ENCODE data around the gene TRIM5. TPM values are rescaled to one million over a fixed set of nuclear protein-coding genes. Genes with fewer than 3 reads are reported as not detected.

Gene TRIM5, protein sequence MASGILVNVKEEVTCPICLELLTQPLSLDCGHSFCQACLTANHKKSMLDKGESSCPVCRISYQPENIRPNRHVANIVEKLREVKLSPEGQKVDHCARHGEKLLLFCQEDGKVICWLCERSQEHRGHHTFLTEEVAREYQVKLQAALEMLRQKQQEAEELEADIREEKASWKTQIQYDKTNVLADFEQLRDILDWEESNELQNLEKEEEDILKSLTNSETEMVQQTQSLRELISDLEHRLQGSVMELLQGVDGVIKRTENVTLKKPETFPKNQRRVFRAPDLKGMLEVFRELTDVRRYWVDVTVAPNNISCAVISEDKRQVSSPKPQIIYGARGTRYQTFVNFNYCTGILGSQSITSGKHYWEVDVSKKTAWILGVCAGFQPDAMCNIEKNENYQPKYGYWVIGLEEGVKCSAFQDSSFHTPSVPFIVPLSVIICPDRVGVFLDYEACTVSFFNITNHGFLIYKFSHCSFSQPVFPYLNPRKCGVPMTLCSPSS
- total RNA-seq (2022; extraction: Qiagen RNA extraction): 8.6 to 11.8 TPM (median 9.6 TPM) in 5 replicates

DNA sequence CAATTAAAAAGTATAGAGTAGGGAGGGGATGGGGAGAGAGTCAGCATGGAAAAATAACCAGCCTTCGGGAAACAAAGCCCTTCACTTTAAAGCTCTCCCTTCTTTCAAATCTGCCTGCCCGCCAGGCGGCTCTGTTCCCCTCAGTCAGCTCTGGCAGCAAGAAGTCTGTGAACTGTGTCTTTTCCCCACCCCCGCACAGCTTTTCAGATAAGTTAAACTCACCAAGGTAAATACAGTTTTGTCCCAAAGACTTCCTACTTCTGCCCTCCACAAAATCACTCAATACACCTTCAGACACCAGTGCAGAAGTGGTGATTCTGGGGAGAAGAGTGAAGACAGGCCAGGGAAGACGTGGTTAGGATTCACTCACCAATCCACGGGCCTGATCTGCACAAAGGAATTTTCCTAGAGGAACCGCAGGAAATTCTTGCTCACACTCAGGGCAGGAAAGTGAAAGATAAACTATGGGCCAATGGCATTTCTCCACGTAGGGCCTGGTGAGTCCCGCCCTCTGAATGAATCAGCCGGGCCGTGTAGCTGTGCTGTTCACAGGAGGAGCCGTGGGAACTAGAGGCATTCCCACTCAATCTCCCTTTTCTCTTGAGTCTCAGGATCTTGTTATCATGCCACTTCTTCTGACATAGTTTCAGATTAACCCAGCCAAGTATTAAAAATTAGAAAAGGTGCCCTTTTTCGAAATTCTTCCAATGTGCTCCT, at the start of gene TRIM5:
Gene TRIM5, minus strand, starts transcription at position 429 of the 717 bp plus-strand sequence. CDS start 4,897 bp downstream, outside the sequence.

GRCh38 chr11:5689551-5689983, 4.7 kb upstream of the TRIM5 start, which contains the start of gene TRIM22:
TSS of gene TRIM22 (plus strand) at chr11:5689790. CDS start at chr11:5696233, 6,443 bp downstream.

DNA sequence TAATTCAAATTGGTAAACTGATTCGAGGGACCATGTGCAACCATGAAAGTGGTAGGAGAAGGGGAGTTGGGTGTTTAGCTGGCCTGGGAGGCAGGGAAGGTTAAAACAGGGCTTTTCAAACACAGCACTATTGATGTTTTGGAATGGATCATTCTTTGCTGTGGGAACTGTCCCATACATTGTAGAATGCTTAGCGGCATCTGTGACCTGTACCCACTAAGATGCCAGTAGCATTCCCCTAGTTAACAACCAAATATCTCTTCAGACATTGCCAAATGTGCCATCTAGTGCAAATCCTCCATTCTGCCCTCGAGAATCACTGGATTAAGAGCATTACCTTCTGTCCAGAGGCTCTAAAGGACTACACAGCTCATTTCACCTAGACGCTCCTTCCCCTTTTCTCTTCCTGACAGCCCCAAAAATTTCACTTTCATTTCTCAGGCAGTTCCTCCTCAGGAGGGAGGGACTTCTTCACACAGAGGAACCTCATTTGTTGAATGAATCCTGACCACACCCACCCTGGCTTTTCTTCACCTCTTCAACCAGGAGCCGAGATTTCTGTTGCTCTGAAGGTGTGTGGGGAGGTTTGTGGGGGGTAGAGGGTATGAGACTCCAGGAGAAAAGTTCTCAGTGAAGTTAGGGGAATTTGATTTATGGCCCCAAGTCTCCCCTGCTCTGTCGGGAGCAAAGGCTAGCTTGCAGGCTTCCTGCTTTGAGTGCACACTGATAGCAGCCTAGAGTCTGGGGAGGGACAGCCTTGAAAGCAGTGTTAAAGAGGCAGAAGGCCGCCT, 60.2 kb downstream of the TRIM5 start, which contains the start of gene TRIM34:
Gene TRIM34, plus strand, starts transcription at position 513 of the 791 bp plus-strand sequence. CDS start 7,331 bp downstream, outside the sequence.

Other genes with a start within 250 kb of the TRIM5 start
- not detected in 5 replicates for gene OR51I1, start 243.6 kb downstream of the TRIM5 start, total RNA-seq (2022; extraction: Qiagen RNA extraction)
- gene OR51I2, start 235.8 kb downstream of the TRIM5 start, total RNA-seq (2022; extraction: Qiagen RNA extraction): not detected in 5 replicates
- gene OR52D1, start 196.4 kb downstream of the TRIM5 start, total RNA-seq (2022; extraction: Qiagen RNA extraction): not detected in 5 replicates
- not detected in 5 replicates for gene UBQLN3, start 175.1 kb downstream of the TRIM5 start, total RNA-seq (2022; extraction: Qiagen RNA extraction)
- 0.02 TPM in 1 of 5 replicates, not detected in the others for gene UBQLNL, start 168.4 kb downstream of the TRIM5 start, total RNA-seq (2022; extraction: Qiagen RNA extraction)
- gene OR52H1, start 136.5 kb downstream of the TRIM5 start, total RNA-seq (2022; extraction: Qiagen RNA extraction): not detected in 5 replicates
- gene OR52B6, start 104.2 kb downstream of the TRIM5 start, total RNA-seq (2022; extraction: Qiagen RNA extraction): not detected in 5 replicates
- 6.9 to 8.3 TPM (median 7.6 TPM) in 5 replicates for gene TRIM6, start 88.4 kb downstream of the TRIM5 start, total RNA-seq (2022; extraction: Qiagen RNA extraction)
- gene TRIM34, start 60.1 kb downstream of the TRIM5 start, total RNA-seq (2022; extraction: Qiagen RNA extraction): 2.3 to 3.6 TPM (median 2.9 TPM) in 5 replicates
- gene TRIM22, start 4.7 kb upstream of the TRIM5 start, total RNA-seq (2022; extraction: Qiagen RNA extraction): 0.60 to 1.8 TPM (median 1.1 TPM) in 5 replicates
- not detected in 5 replicates for gene OR56B1, start 51.4 kb upstream of the TRIM5 start, total RNA-seq (2022; extraction: Qiagen RNA extraction)
- gene OR52N4, start 69.2 kb upstream of the TRIM5 start, total RNA-seq (2022; extraction: Qiagen RNA extraction): not detected in 5 replicates
- gene OR52N5, start 98.3 kb upstream of the TRIM5 start, total RNA-seq (2022; extraction: Qiagen RNA extraction): not detected in 5 replicates
- gene OR52N1, start 106.2 kb upstream of the TRIM5 start, total RNA-seq (2022; extraction: Qiagen RNA extraction): not detected in 5 replicates
- not detected in 5 replicates for gene OR52N2, start 123.8 kb upstream of the TRIM5 start, total RNA-seq (2022; extraction: Qiagen RNA extraction)
- not detected in 5 replicates for gene OR52E6, start 156.8 kb upstream of the TRIM5 start, total RNA-seq (2022; extraction: Qiagen RNA extraction)
- not detected in 5 replicates for gene OR52E8, start 172.6 kb upstream of the TRIM5 start, total RNA-seq (2022; extraction: Qiagen RNA extraction)
- gene OR52E4, start 195.6 kb upstream of the TRIM5 start, total RNA-seq (2022; extraction: Qiagen RNA extraction): not detected in 5 replicates
- gene OR52E5, start 208.1 kb upstream of the TRIM5 start, total RNA-seq (2022; extraction: Qiagen RNA extraction): not detected in 5 replicates